K562 (cell line): ENCODE measurements around the gene LRP10. TPM values are rescaled to one million over a fixed set of nuclear protein-coding genes. Genes with fewer than 3 reads are reported as not detected.

Source experiments
- ASH1L ChIP-seq: fragments of 450-650 bp; IDR thresholded peaks from 2 replicates; pipeline ENCODE4 v1.6.1; 2018; ENCODE audit warnings: borderline replicate concordance, mild to moderate bottlenecking, low read depth; ENCODE audit not compliant: partially characterized antibody
- ATF7 ChIP-seq: fragments of 450-650 bp; IDR thresholded peaks from 2 replicates; pipeline ENCODE4 v1.7.1; 2014; ENCODE audit warnings: mild to moderate bottlenecking, moderate library complexity
- CHD1 ChIP-seq: fragments of 200-600 bp; sonication (generic); IDR thresholded peaks from one replicate; pipeline ENCODE4 v1.6.1; 2012; ENCODE audit warnings: mild to moderate bottlenecking, moderate library complexity, low read length, inconsistent platforms
- GTF3C2 ChIP-seq: IDR thresholded peaks from 3 replicates; pipeline ENCODE4 v1.6.1; 2011; ENCODE audit warnings: borderline replicate concordance, mild to moderate bottlenecking, moderate library complexity; ENCODE audit not compliant: insufficient read length; ENCODE audit errors: extremely low read depth
- MEF2D ChIP-seq: conservative IDR thresholded peaks from 2 replicates; pipeline ENCODE4 v1.6.1; 2016; ENCODE audit warnings: low read depth, missing genetic modification characterization, missing compliant biosample characterization
- MTA3 ChIP-seq: fragments of 450-650 bp; formaldehyde crosslinking; IDR thresholded peaks from 2 replicates; pipeline ENCODE4 v1.6.1; 2017; ENCODE audit warnings: mild to moderate bottlenecking, borderline replicate concordance
- MYC ChIP-seq, 2 experiments: fragments of 250-450 bp in 1 of 2; sonication (Bioruptor Pico) in 1 of 2; IDR thresholded peaks; 2 replicates each; pipeline versions ENCODE4 v1.5.1 to v1.6.1; 2012 to 2021; ENCODE audit warnings: low read depth in 2 of 2, borderline replicate concordance in 1 of 2, improper control_type of control experiment in 1 of 2, low read length in 1 of 2, mild to moderate bottlenecking in 1 of 2, moderate library complexity in 1 of 2
- MYNN ChIP-seq, 2 experiments: sonication (generic); formaldehyde crosslinking in 1 of 2; IDR thresholded peaks; 2 replicates each; pipeline versions ENCODE4 v1.5.0 to v1.6.1; 2016 to 2020; ENCODE audit warnings: antibody characterized with exemption in 1 of 2, missing genetic modification reagents in 1 of 2
- NCOR1 ChIP-seq: fragments of 450-650 bp; IDR thresholded peaks from 2 replicates; pipeline ENCODE4 v1.6.1; 2016; ENCODE audit warnings: mild to moderate bottlenecking, moderate library complexity
- NFE2 ChIP-seq: IDR thresholded peaks from 2 replicates; pipeline ENCODE4 v1.6.1; 2014; ENCODE audit warnings: antibody characterized with exemption, low read depth
- PML ChIP-seq: IDR thresholded peaks from 2 replicates; pipeline ENCODE4 v1.6.1; 2012; ENCODE audit warnings: low read length, inconsistent platforms
- POU5F1 ChIP-seq: fragments of 150-350 bp; IDR thresholded peaks from 2 replicates; pipeline ENCODE4 v1.6.1; 2014; ENCODE audit warnings: borderline replicate concordance, low read length, low read depth, mild to moderate bottlenecking; ENCODE audit not compliant: partially characterized antibody
- PTBP1 ChIP-seq: fragments of 200-400 bp; formaldehyde crosslinking; IDR thresholded peaks from 2 replicates; pipeline ENCODE4 v1.6.1; 2017; ENCODE audit warnings: low read depth, low read length
- RAD51 ChIP-seq: fragments of 450-650 bp; IDR thresholded peaks from 2 replicates; pipeline ENCODE4 v1.7.1; 2016; ENCODE audit warnings: low read depth, mild to moderate bottlenecking, borderline replicate concordance
- RFX1 ChIP-seq: fragments of 450-650 bp; IDR thresholded peaks from 2 replicates; pipeline ENCODE4 v1.6.1; 2016; ENCODE audit warnings: mild to moderate bottlenecking, moderate library complexity
- SIN3A ChIP-seq, 2 experiments: fragments of 150-350 bp in 1 of 2; IDR thresholded peaks; 2 replicates each; pipeline ENCODE4 v1.6.1; 2011 to 2016; ENCODE audit warnings: borderline replicate concordance in 2 of 2, low read depth in 2 of 2, low read length in 2 of 2, mild to moderate bottlenecking in 2 of 2, moderate library complexity in 2 of 2; ENCODE audit not compliant: control insufficient read depth in 1 of 2
- SIX5 ChIP-seq, 2 experiments: IDR thresholded peaks; 2 replicates each; pipeline ENCODE4 v1.6.1; 2011; ENCODE audit warnings: low read length in 2 of 2, borderline replicate concordance in 1 of 2, low read depth in 1 of 2, mild to moderate bottlenecking in 1 of 2, moderate library complexity in 1 of 2; ENCODE audit not compliant: insufficient read depth in 1 of 2
- UBTF ChIP-seq, 2 experiments: IDR thresholded peaks; 2 replicates each; pipeline ENCODE4 v1.6.1; 2012; ENCODE audit warnings: improper control_type of control experiment in 2 of 2, low read depth in 2 of 2, low read length in 2 of 2, borderline replicate concordance in 1 of 2
- ZNF134 ChIP-seq: fragments of 250-450 bp; sonication (Bioruptor Pico); conservative IDR thresholded peaks from 2 replicates; pipeline ENCODE4 v1.4.0; 2020
- ZNF212 ChIP-seq: fragments of 450-650 bp; formaldehyde crosslinking; IDR thresholded peaks from 2 replicates; pipeline ENCODE4 v1.4.0; 2020; ENCODE audit warnings: mild to moderate bottlenecking
- ZNF347 ChIP-seq: fragments of 450-650 bp; formaldehyde crosslinking; IDR thresholded peaks from 2 replicates; pipeline ENCODE4 v1.4.0; 2020; ENCODE audit warnings: low read depth, mild to moderate bottlenecking, moderate library complexity
- ZNF696 ChIP-seq: fragments of 250-450 bp; sonication (Bioruptor Pico); conservative IDR thresholded peaks from 2 replicates; pipeline ENCODE4 v1.4.0; 2020; ENCODE audit warnings: mild to moderate bottlenecking, moderate library complexity
- polyA plus RNA-seq, 8 experiments: library from polyadenylated mRNA; depleted of rRNA in 4 of 8; stranded (reverse) in 5 of 8; unstranded in 3 of 8; fragments of >200 nt; fragmentation: Nextera tagmentation in 2 of 8; fragmentation: Illumina TruSeq in 1 of 8; extraction: Ambion mirVana in 2 of 8; extraction: Trizol in 1 of 8; gene quantifications; 2 replicates each; pipeline versions ENCODE4 v1.2.1 to v1.2.3, GENCODE V29; 2011 to 2014; ENCODE audit warnings: inconsistent platforms in 1 of 8, missing spikeins in 1 of 8
- total RNA-seq, 7 experiments: library from RNA; depleted of rRNA in 6 of 7; stranded (reverse); fragments of >200 nt in 6 of 7; fragmentation: Illumina TruSeq in 2 of 7; extraction: Trizol in 2 of 7; gene quantifications; 2 replicates each; pipeline versions ENCODE4 v1.2.1 to v1.2.3, GENCODE V29; 2011 to 2021; ENCODE audit warnings: low replicate concordance in 1 of 7

Gene LRP10
- total and polyA plus RNA-seq, 9 of the 15 experiments (the other 6 are each of a cell fraction or from before 2014, with no cell fraction given): 1.3 to 45.5 (median 10.9) TPM

DNA sequence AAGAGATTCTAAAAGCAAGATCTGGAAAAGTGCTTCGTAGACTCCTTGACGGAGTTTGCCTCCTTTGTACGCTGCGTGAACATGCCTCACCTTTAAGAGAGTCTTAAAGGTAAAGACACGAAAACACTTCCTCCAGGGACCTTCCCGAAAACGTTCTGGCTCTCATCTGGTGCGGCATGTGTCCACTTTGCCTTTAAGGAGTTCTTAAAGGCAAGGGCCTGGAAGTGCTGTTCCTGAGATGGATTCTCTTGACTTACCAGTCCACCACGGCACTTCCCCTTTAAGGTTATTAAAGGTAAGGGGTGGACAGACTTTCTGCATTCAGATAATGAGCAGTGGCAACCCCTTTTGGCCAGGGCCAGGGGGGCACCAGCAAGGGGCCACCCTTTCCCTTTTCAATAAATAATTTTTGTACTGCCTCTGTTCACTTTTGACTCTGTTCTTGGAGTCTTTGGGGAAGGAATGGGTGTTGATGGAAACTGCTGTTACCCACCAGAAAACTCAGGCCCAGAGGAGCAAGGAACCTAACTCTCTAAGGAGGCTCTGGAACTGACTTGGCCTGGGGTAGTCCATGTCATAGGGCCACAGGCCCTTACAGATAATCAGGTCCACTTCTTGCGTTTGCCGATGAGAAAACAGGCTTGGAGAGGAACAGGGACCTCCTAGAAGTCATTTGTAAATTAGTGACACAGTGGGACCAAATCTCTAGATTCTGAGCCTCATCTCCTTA, 15.9 kb downstream of the LRP10 start (continued):
- TF ChIP-seq MTA3: no peak
- TF ChIP-seq ATF7: peak; percentile 40
- no peak for TF ChIP-seq UBTF (IDR thresholded peaks at IDR 0.05; ENCODE audit: borderline replicate concordance in 1 of 2, low read depth in 2 of 2, low read length in 2 of 2)
- TF ChIP-seq MEF2D: no peak
- TF ChIP-seq ZNF696: no peak
- peak; percentile 9 for TF ChIP-seq CHD1
- no peak for TF ChIP-seq RFX1
- TF ChIP-seq RAD51: no peak
- TF ChIP-seq ZNF134 (CRISPR knock-in tag): no peak
- TF ChIP-seq PML: peak; percentile 52; the same call in 1 of the 2 replicates
- no peak for TF ChIP-seq ZNF212 (CRISPR knock-in tag)
- TF ChIP-seq MYNN (IDR thresholded peaks at IDR 0.05): no peak
- no peak for TF ChIP-seq MYNN (CRISPR knock-in tag; IDR thresholded peaks at IDR 0.05)
- TF ChIP-seq NCOR1: no peak
- TF ChIP-seq ZNF347 (CRISPR knock-in tag): no peak
- TF ChIP-seq SIX5 (IDR thresholded peaks at IDR 0.05; ENCODE audit: borderline replicate concordance in 1 of 2, insufficient read depth in 1 of 2, low read depth in 1 of 2, low read length in 2 of 2): no peak
- TF ChIP-seq MYC (IDR thresholded peaks at IDR 0.05; ENCODE audit: low read depth, low read length): peak; percentile 67
- TF ChIP-seq MYC (CRISPR knock-in tag; IDR thresholded peaks at IDR 0.05; ENCODE audit: borderline replicate concordance, low read depth): no peak
- no peak for TF ChIP-seq ASH1L
- TF ChIP-seq POU5F1: peak; percentile 14
- no peak for TF ChIP-seq GTF3C2
- TF ChIP-seq PTBP1: no peak
- peak; percentile 12 to 24; a peak in 1 of 4 replicates for TF ChIP-seq SIN3A (IDR thresholded peaks at IDR 0.05; ENCODE audit: borderline replicate concordance in 2 of 2, control insufficient read depth in 1 of 2, low read depth in 2 of 2, low read length in 2 of 2)
- TF ChIP-seq NFE2: peak; percentile 31; the same call in 1 of the 2 replicates
